Amygdala (tissue), 56 donors: Measurements from ENCODE around the gene VPS13D.
"Not testable (repeated sequence)": the region's sequence is repeated elsewhere in the genome, so short reads cannot be mapped to it uniquely, and the experiment has no call there.

Source experiments
- DNase-seq, 56 donors: peaks; one replicate each; lab custom pipeline; 2025; lab: John Stamatoyannopoulos, UW

The VPS13D gene

GRCh38 chr1:12528021-12528852 lies 298.4 kb downstream of the VPS13D start:
- DNase-seq, result peak in 14 of 56 donors; percentile 16 to 65 (median 34)

- no peak for DNase-seq
Measured at GRCh38 chr1:12529640-12530174, 299.9 kb downstream of the VPS13D start.

DNA sequence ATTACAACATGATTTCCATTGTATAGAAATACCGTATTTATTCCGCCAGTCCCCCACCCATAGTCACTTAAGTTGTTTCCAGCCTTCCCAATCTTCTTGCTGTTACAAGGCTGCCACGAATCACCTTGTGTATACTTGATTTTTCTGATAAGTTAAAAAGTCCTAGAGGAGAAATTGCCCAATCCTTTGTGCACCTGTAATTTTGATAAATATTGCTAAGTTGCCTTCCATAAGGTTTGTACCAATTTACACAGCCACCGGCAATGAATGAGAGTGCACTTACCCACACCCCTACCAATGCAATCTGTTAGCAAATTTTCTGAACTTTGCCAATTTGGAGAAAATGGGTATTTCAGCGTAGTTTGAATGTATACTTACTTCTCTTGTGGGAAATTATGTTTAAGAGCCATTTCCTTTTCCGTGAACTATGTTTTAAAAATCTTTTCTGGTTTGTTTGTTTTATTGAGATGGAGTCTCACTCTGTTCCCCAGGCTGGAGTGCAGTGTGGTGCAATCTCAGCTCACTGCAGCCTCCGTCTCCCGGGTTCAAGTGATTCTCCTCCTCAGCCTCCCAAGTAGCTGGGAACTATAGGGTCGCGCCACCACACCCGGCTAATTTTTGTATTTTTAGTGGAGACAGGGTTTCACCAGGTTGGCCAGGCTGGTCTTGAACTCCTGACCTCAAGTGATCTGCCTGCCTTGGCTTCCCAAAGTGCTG lies 300.8 kb downstream of the VPS13D start:
- no peak for DNase-seq

GRCh38 chr1:12531179-12531499 lies 301.3 kb downstream of the VPS13D start:
- DNase-seq, result no peak

- no peak for DNase-seq
Measured at GRCh38 chr1:12532405-12533315, 302.8 kb downstream of the VPS13D start.

GRCh38 chr1:12536023-12536639 lies 306.3 kb downstream of the VPS13D start:
- no peak for DNase-seq

GRCh38 chr1:12537294-12537693 lies 307.5 kb downstream of the VPS13D start:
- no peak for DNase-seq

DNA sequence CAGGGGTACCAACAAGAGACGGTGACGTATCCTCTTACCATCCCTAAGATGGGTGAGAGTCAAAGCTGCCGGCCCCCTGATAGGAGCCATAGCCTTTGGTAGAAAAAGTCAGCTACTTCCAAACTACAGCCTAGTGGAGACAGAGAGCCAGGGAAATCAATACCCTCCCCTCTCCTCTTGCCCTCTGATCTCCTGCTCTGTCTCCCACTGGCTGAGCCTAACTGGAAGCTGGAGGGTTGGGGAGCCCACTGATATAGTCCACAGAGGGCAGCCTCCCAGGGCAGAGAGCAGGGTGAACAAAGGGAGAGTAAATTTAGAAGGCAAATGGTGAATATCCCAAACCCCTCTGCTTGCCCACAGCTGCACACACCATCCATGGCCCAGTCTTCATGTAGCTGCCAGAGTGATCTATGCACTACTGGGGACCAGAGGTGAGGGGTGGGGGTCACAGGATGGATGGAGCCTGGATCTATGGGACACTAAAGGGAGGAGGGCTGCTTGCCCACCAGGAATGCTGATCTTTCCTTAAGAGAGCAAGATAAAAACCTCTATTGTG lies 308.2 kb downstream of the VPS13D start:
- DNase-seq, result no peak

DNA sequence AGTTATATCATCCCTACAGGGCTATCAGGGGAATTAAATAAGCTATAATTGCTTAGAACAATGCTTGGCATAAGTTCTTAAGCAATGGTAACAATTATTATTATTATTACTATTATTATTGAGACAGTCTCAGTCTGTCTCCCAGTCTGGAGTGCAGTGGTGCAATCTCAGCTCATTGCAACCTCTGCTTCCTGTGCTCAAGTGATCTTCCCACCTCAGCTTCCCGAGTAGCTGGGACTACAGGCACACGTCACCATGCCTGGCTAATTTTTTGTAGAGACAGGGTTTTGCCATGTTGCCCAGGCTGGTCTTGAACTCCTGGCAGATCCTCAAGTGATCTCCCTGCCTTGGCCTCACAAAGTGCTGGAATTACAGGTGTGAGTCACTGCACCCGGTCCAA lies 308.7 kb downstream of the VPS13D start:
- DNase-seq, result not testable (repeated sequence)

- DNase-seq, result no peak
Measured at GRCh38 chr1:12539320-12539704, 309.5 kb downstream of the VPS13D start.

GRCh38 chr1:12539705-12540579 lies 310.1 kb downstream of the VPS13D start:
- peak in 4 of 56 donors; percentile 21 to 43 (median 26) for DNase-seq

GRCh38 chr1:12540580-12541273 lies 310.9 kb downstream of the VPS13D start:
- no peak for DNase-seq

GRCh38 chr1:12541274-12542137 lies 311.7 kb downstream of the VPS13D start:
- DNase-seq, result no peak

GRCh38 chr1:12542138-12542465 lies 312.3 kb downstream of the VPS13D start:
- DNase-seq, result no peak

DNA sequence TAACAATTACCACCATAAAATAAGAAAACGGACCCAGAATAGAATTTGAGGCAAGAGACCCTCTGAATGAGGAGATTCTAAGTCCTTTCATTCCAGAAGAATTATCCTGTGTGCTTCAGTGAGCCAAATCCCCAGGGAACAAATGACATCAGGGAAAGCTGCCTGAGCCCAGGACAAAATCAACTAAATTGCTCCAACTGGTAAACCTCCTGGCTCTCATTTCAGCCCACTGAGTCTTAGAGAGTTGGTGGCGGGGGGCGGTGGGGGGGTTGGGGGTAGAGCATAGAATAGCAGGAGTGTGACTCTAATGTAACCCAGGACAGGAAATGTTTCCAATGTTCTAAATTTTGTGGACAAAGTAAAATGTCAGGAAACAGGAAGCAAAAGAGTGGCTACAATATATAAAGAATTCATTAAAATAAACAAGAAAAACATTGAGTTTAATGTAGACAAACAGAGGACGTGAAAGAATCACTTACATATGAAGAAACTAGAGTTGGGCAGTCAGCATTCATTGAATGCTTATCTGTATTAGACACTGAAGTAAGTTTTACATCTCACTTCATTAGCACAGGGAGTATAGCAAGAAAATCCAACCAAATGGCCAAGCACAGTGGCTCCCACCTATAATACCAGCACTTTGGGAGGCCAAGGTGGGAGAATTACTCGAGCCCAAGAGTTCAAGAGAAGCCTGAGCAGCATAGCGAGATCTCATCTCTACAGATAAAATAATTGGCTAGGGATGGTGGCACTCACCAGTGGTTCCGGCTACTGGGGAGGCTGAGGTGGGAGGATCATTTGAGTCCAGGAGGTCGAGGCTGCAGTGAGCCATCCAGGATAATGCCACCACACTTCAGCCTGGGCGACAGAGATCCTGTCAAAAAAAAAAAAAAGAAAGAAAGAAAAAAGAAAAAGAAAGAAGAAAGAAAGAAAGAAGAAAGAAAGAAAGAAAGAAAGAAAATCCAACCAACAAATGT lies 313.1 kb downstream of the VPS13D start:
- DNase-seq, result no peak

GRCh38 chr1:12543740-12544154 lies 313.9 kb downstream of the VPS13D start:
- no peak for DNase-seq
